Subcutaneous adipose tissue (tissue), 4 donors: Measurements from ENCODE around the gene CDPF1. TPM values are rescaled to one million over a fixed set of nuclear protein-coding genes. Genes with fewer than 3 reads are reported as not detected.

Experiments used
- CTCF ChIP-seq: fragments of 450-650 bp; IDR thresholded peaks from one replicate; pipeline ENCODE4 v1.5.1; 2016; ENCODE audit warnings: low read depth, mild to moderate bottlenecking, control low read depth, antibody characterized with exemption, moderate library complexity
- total RNA-seq, 4 donors: library from RNA; depleted of rRNA; stranded (reverse); fragments of >200 nt; gene quantifications; one replicate each; pipeline ENCODE4 v1.1.0, GENCODE V29; 2016

Gene CDPF1
- total RNA-seq, 4 donors from 2014 or later = 3.4 to 13.6 (median 9.2) TPM

DNA sequence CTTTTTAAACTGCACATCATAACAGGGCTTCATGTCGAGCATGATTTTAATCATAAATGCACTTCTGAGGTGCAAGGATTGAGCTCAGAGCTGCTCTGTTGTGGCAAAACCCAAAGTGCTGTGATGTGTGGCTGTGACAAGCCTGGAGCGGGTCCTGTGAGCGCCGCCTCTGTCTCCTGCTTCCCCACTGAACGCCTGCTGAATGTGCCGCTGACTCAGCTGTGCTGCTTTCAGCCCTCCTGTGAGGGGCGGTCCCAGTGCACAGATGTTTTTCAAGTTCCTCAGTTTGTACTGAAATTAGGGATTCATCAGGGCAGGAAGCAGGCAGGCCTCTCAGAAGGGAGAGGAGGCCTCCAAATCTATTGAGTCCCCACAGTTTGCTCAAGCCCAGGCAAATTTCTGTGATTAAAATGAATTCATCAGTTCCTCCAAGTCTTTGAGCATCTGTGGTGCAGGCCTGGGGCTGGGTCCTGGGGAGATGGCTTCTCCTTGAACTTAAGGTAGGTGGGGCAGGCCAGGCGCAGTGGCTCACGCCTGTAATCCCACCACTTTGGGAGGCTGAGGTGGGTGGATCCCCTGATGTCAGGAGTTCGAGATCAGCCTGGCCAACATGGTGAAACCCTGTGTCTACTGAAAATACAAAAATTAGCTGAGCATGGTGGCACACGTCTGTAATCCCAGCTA lies 43.6 kb upstream of the CDPF1 start:
- no peak for TF ChIP-seq CTCF

DNA sequence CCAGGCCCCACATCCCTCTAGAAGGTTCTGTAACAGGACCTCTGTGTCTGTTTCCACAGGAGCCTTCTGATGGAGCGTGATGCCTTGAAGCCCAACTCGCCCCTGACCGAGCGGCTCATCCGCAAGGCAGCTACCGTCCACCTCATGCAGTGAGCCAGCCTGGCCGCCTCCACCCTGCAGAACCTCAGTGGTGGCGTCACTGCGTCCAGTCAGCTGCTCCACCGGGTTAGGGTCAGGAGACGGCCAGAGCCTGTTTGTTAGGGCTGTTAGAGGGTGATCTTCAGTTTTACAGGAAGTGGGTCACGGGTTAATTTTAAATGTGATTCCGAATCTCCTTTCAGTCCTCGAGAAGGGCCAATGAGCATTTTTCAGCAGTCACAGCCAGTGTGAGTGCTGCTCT lies 42.6 kb upstream of the CDPF1 start:
- no peak for TF ChIP-seq CTCF

- TF ChIP-seq CTCF = no peak
Observed at GRCh38 chr22:46292173-46292572, 42.1 kb upstream of the CDPF1 start.

DNA sequence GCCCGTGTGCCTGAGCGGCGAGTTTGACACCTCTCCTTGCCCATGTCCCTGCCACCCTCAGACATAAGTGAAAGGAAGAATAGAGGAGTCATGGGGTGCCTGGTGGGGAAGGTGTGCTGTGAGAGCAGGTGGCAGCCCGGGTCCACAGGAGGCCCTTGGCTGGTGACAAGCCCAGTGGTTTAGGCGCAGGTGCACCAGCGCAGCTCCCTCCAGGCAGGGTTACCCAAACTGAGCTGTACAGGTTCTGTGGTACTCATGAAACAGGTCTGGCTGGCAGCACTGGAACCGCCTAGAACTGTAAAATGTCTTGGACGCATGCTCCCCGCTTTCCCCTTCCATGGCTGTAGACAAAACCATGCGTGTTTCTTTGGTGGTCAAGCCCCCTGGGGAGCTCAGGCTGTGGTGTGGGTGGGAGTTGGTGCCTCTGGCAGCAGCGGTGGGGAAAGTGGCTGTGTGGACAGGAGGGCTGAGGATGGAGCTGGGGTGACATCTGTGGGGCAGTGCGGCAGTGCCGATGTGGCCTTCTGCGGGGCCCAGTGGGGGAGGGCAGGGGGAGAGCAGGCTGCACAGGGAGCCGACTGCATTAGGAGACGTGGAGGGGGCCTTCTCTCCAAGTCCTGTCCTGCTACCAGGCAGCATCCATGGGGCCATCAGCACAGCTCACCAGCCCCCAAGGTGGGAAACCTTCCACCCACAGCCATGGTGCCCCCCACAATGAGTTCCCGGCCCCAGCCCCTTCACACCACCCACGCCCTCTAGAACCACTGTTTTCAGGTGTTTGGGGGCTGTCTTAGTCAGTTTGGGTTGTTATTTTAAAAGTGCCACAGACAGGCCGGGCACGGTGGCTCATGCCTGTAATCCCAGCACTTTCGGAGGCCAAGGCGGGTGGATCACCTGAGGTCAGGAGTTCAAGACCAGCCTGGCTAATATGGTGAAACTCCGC lies 41.0 kb upstream of the CDPF1 start:
- no peak for TF ChIP-seq CTCF

DNA sequence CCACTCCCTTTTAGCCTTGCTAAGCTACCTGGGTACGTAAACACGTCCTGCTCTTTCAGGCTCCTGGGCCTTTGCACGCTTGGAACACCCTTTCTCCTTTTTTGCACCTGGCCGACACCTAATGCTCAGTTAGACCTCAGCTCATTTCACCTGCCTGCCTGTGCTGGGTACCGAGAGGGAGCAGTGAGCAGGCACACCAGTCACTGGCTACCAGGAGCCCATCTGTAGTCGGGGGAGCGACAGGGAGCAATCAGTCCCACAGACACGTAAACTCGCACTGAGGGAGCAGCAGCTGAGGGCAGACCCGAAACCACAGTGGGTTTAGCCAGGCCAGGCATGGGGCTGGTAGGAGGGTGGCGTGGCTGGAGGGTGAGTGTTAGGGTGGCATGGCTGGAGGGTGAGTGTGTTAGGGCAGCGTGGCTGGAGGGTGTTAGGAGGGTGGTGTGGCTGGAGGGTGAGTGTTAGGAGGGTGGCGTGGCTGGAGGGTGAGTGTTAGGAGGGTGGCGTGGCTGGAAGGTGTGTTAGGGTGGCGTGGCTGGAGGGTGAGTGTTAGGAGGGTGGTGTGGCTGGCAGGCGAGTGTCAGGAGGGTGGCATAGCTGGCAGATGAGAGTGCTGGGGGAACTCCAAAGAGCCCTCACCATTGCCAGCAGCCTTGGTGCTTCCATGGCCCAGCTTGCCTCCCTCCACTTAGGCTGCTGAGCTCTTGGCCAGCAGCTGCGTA lies 40.2 kb upstream of the CDPF1 start:
- no peak for TF ChIP-seq CTCF

GRCh38 chr22:46289244-46289891 lies 39.3 kb upstream of the CDPF1 start:
- TF ChIP-seq CTCF = no peak
